Stimulated activated CD4-positive, alpha-beta T cell treated with anti-CD3 and anti-CD28 coated beads, Interleukin-12 subunit alpha, Interleukin-12 subunit beta, amount 100 ng/mL, for 24 hours (primary cell): Measurements from ENCODE around the gene HK3.

Source experiments
- DNase-seq, 2 experiments: peaks; one replicate each; pipeline ENCODE4 v3.0.0-alpha.2; 2020; ENCODE audit warnings: low read depth in 2 of 2

HK3 gene

DNA sequence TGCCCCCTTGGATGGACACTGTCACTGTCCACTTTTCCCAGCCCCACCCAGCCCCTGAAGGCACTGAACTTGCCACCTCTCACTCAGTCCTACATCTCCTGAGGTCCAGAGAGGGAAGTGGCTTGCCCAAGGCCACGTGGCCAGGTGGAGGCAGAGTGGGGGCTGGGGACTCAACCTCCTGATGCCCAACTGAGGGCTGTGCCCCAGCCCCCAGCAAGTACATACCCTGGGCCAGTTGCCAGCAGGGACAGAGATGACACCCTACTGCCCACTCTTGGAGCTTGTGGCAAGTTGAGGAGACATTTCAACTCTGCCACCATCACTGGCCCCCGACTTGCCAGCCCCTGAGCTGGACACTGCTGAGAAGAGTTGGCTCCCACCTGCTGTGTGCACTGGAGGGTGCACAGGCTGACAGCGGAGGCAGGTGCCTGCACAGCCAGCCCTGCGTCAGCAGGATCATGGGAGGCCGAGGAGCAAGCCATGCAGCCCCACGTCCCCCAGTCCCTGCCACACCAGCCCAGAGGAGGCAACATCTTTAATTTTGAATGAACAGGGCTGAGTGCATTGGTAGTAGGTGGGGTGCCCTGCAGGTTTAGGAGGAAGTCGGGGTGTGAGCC is 49.4 kb downstream of the HK3 start:
- DNase-seq = no peak

DNA sequence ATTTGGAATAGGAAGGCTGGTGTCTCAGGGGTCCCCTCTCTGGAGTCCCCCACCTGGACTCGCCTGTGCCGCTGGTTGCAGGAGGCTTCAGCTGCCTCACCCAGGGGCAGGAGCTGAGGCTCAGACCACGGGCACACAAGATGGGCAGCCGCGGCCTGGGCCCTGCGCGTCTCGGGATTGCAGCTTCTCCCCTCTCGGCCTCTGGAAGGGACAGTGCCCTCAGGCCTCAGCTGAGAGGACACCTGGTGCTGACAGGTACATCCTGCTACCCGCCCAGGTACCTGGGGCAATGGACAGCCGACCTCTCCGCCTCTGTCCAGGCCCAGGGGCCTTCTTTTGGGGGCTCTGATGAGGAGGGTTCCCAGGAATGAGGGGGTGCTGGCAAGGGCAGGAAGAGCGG is 50.5 kb downstream of the HK3 start:
- DNase-seq = no peak

GRCh38 chr5:176847726-176848290 is 51.3 kb downstream of the HK3 start:
- no peak for DNase-seq

DNA sequence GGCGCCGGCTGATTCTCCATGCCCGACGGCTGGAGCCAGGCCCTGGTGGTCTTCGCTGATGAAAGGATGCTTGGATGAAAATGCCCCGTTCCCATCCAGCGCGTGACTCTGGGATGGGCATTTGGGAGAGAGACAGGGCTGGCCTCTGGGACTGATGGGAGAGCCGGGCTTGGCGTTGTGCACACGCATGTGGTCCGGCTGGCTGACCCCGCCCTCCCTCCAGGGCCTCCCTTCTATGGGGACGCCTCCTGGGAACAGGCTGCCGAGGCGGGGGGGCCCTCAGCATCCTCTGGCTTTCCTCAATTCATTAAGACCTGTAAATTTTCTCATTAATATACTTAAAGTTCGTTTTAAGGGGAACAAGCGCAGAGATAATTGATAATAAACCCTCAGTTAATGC is 52.0 kb downstream of the HK3 start:
- DNase-seq = no peak

DNA sequence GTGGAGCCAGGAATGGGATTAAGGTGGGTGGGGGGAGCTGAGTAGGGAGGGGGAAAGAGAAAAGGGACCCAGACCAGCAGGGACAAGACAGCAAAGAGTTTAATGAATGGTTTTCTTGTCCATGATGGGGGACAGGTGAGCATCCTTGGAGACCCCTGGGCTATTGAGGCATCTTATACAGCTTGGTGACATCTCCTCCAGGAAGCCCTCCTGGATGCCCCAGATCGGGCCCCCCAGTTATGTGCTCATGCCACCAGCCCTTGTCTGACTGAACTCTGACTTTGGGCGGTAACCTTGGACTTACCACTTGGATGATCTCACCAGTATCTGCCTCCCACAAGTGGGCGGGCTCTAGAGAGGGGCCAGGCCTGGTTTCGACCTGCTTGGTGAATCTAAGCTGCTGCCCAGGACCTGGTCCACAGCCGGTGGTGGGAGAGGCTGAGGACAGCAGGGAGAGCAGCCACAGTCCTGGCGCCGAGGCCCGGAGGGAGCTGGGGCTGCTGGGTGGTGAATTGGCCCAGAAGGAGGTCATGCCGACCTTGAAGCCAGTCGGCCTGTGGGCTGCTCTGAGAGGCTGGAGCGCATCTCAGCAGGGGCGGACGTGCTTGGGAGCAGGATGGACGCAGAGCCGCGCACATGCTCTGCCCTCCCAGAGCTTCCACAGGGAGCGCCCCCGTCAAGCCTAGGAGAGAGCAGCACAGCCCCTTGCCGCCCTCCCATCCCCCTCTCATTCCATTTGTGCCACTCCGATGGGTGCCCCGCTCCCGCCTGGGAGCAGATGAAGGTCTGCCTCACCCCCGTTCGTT is 52.6 kb downstream of the HK3 start:
- no peak for DNase-seq

- no peak for DNase-seq
These were observed 53.8 kb downstream of the HK3 start for GRCh38 chr5:176845392-176845713.

DNA sequence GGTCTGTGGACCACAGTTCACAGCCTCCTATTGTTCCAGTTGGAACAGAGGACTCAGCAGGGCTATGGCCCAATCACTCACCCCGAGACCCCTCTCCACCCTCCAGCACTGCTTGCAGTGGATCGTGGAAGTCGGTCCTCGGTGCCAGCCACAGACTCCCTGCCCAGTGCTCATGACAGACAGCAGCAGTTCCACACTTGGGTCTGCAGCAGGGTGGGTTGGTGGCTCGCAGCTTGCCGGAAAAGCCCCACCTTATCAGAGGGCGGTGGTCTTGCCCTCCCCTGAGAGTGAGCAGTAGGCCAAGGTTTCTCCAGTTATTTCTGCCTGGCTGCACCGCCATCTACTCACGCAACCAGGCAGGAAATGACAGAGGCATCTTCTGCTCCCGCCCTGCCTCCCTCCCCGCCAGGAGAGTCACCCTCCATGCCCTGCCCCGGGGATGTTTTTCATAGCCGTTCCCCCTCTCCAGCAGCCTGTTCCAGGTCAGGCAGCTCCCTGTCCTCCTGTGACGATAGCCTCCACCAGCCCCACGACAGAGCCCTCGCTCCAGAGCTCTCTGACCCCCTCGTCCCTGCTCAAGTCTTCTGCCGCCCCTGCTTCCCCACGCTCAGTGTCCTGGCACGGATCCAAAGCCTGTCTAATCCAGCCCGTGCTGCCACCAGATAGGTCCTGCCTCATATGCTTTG is 54.3 kb downstream of the HK3 start:
- no peak for DNase-seq

DNA sequence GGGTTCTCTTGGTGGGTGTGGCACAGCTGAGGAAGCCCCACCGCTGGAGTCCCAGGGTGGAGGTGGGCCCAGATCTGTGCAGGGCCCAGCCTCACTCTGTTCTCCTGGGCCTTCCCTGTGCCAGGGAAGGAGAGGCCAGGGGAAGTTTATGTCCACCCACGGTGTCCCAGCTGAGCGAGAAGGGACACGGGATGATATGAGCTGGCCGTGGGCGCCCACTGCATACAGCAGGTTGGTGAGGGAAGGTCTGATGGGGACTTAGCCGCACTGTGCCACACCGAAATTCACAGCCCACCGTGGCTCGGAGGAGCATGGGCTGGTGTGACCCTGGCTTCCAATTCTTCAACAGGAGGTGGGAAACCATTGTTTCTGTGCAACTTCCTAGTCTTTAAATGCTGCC is 54.9 kb downstream of the HK3 start:
- DNase-seq = no peak

- DNase-seq = no peak
These were observed 55.5 kb downstream of the HK3 start for GRCh38 chr5:176843673-176844072.

GRCh38 chr5:176837707-176838115 is 61.4 kb downstream of the HK3 start:
- peak; percentile 33 to 69 for DNase-seq

DNA sequence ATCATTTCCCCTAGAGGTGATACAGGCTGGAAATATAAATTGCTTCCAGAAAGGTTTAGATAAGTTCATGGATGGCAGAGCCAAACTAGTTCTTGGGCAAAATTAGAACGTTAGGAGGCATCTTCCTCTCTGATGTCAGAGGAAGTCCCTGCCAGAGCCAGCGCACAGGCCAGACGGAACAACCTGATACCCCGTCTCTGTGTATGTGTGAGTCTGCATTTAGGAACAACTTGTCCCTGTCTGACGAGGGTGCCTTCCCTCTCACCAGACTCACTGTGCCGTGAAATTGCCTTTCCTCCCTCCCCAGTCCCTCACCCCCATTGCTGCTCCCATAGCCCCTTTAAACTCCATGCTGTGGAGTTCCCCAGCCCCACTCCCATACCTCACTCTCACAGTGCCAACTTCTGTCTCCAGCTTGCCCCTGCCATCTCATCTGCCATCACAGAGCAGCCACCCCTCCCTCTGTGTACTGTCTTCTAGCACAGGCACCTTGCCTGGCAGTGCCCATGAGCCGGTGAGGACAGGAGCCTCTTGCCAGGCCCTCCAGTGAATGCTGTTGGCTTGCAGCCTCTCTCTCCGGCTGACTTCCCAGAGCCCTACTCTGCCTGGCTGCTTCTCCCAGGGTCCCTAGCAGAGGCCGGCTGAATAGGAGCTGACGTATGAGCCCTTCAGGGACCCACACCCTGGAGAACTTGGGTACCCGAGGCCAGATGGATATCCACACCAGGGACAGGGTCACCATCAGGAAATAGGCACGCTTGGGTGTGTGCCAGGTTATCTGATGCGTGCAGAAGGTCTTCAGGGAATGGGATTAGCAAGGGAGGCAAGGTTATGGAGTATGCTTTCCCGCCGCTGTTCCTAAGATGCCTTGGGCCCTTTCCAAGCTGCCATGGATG is 62.1 kb downstream of the HK3 start:
- no peak for DNase-seq

GRCh38 chr5:176835918-176836317 is 63.2 kb downstream of the HK3 start:
- no peak for DNase-seq

DNA sequence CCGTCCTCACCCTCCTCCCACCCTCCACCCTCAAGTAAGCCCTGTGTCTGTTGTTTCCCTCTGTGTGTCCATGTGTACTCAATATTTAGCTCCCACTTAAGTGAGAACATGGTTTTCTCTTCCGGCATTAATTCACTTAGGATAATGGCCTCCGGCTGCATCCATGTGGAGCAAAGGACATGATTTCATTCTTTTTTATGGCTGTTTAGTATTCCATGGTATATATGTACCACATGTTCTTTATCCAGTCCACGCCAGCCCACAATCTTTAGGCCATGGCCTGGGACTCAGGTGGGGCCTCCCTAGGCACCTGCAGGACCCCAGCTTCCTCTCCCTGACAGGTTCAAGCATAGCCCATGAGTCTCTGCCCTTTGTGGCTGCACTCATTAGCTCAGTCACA is 65.9 kb downstream of the HK3 start:
- no peak for DNase-seq

- DNase-seq = no peak
These were observed 67.0 kb downstream of the HK3 start for GRCh38 chr5:176832162-176832561.

- no peak for DNase-seq
These were observed 67.7 kb downstream of the HK3 start for GRCh38 chr5:176831425-176831824.

GRCh38 chr5:176830995-176831423 is 68.1 kb downstream of the HK3 start:
- DNase-seq = no peak
